Esophagus squamous epithelium (tissue), 5 donors: Measurements from ENCODE around the gene IFNA4. TPM values are rescaled to one million over a fixed set of nuclear protein-coding genes. Genes with fewer than 3 reads are reported as not detected.
"Not testable (repeated sequence)": the region's sequence is repeated elsewhere in the genome, so short reads cannot be mapped to it uniquely, and the experiment has no call there.

Source experiments
- DNase-seq: peaks from one replicate; lab custom pipeline; 2025; lab: John Stamatoyannopoulos, UW
- H3K27ac ChIP-seq, 4 donors: fragments of 200-600 bp; sonication (generic); one replicate each; pipeline ENCODE4 v1.5.1; 2016 to 2019; ENCODE audit warnings: mild to moderate bottlenecking in 1 of 4
- H3K27me3 ChIP-seq, 4 donors: fragments of 200-600 bp; sonication (generic); 1 replicate in 3 of 4; 2 replicates in 1 of 4; pipeline versions ENCODE4 v1.5.1 to v1.6.0; 2017 to 2021; ENCODE audit warnings: antibody characterized with exemption in 1 of 4
- H3K36me3 ChIP-seq, 3 donors: fragments of 200-600 bp; sonication (generic); one replicate each; pipeline ENCODE4 v1.5.1; 2016 to 2019
- H3K4me1 ChIP-seq, 3 donors: fragments of 200-600 bp; sonication (generic); one replicate each; pipeline ENCODE4 v1.5.1; 2017 to 2019
- H3K4me3 ChIP-seq, 4 donors: fragments of 200-600 bp; sonication (generic); 1 replicate in 3 of 4; 2 replicates in 1 of 4; pipeline ENCODE4 v1.5.1; 2016 to 2019; ENCODE audit warnings: mild to moderate bottlenecking in 2 of 4, moderate library complexity in 1 of 4
- H3K9me3 ChIP-seq, 3 donors: fragments of 200-600 bp; sonication (generic); one replicate each; pipeline ENCODE4 v1.5.1; 2016 to 2019
- CTCF ChIP-seq, 6 experiments: fragments of 450-650 bp in 4 of 6; fragments of 200-600 bp in 2 of 6; sonication (generic) in 2 of 6; IDR thresholded peaks; one replicate each; pipeline ENCODE4 v1.5.1; 2016 to 2019; ENCODE audit warnings: antibody characterized with exemption in 6 of 6, mild to moderate bottlenecking in 4 of 6, moderate library complexity in 4 of 6
- POLR2A ChIP-seq, 4 donors: fragments of 450-650 bp; IDR thresholded peaks; one replicate each; pipeline ENCODE4 v1.6.1; 2017; ENCODE audit warnings: antibody characterized with exemption in 4 of 4, mild to moderate bottlenecking in 4 of 4, moderate library complexity in 3 of 4
- WGBS, 2 donors: methylation state at CpG; one replicate each; pipeline ENCODE4 v1.1.5; 2018; 5-methylcytosine and 5-hydroxymethylcytosine counted together
- intact Hi-C: fragments of 100-400 bp; cut with DNase I; formaldehyde crosslinking; loops from one replicate; pipeline ENCODE4 v1.15.0; 2022
- total RNA-seq, 4 donors: library from RNA; depleted of rRNA; stranded (reverse); fragments of >200 nt; gene quantifications; one replicate each; pipeline ENCODE4 v1.1.0, GENCODE V29; 2016
- donor health status: DM: yes; HTN: yes; CAD: no.

The IFNA4 gene
- total RNA-seq, 4 donors from 2014 or later = not detected

GRCh38 chr9:21182810-21183736 lies 4.3 kb downstream of the IFNA4 start:
- H3K27me3 ChIP-seq, DNase-seq, H3K27ac ChIP-seq, H3K36me3 ChIP-seq, H3K9me3 ChIP-seq, H3K4me1 ChIP-seq, H3K4me3 ChIP-seq, intact Hi-C loops: not testable (repeated sequence)
- peak in 2 of 6 experiments; percentile 19 to 30 for TF ChIP-seq CTCF (IDR thresholded peaks at IDR 0.05)
- 38 to 47% methylated on average over 4 of the region's 4 CpGs for WGBS, 2 donors

- 75 to 78% methylated on average over 2 of the region's 2 CpGs for WGBS, 2 donors
- no peak overlapping the region for H3K4me3 ChIP-seq
- H3K27me3 ChIP-seq = no peaks in the 10 kb centered on the region
- no peaks in the 10 kb centered on the region for H3K4me1 ChIP-seq
- no peak for DNase-seq
- H3K36me3 ChIP-seq = no peaks in the 10 kb centered on the region
- TF ChIP-seq CTCF (IDR thresholded peaks at IDR 0.05) (no peak), POLR2A (IDR thresholded peaks at IDR 0.05) (no peak)
- H3K9me3 ChIP-seq = no peaks in the 10 kb centered on the region
- intact Hi-C loops = no loop called here
- H3K27ac ChIP-seq = no peak overlapping the region
Measured at GRCh38 chr9:21174671-21175070, 12.7 kb downstream of the IFNA4 start.

- Histone ChIP-seq H3K27me3 (no peaks in the 10 kb centered on the region), H3K4me3 (no peak overlapping the region), H3K9me3 (no peaks in the 10 kb centered on the region), H3K4me1 (no peaks in the 10 kb centered on the region), H3K27ac (no peak overlapping the region), H3K36me3 (no peaks in the 10 kb centered on the region)
- no peak for DNase-seq
- intact Hi-C loops = no loop called here
- TF ChIP-seq CTCF (IDR thresholded peaks at IDR 0.05) (no peak), POLR2A (IDR thresholded peaks at IDR 0.05) (no peak)
- WGBS, 2 donors = 79 to 83% methylated on average over 3 of the region's 3 CpGs
Measured at GRCh38 chr9:21172156-21172555, 15.2 kb downstream of the IFNA4 start.

GRCh38 chr9:21171351-21171750 lies 16.0 kb downstream of the IFNA4 start:
- Histone ChIP-seq H3K36me3 (no peaks in the 10 kb centered on the region), H3K4me3 (no peak overlapping the region), H3K27ac (no peak overlapping the region), H3K4me1 (no peaks in the 10 kb centered on the region), H3K9me3 (no peaks in the 10 kb centered on the region), H3K27me3 (no peaks in the 10 kb centered on the region)
- intact Hi-C loops = no loop called here
- no peak for DNase-seq
- WGBS, 2 donors = 81 to 90% methylated on average over 1 of the region's 1 CpG
- TF ChIP-seq POLR2A (IDR thresholded peaks at IDR 0.05) (no peak), CTCF (IDR thresholded peaks at IDR 0.05) (no peak)

GRCh38 chr9:21166560-21166959 lies 20.8 kb downstream of the IFNA4 start, which contains the start of gene IFNA21:
IFNA21 (minus strand) TSS chr9:21166660; CDS start chr9:21166612, 48 bp downstream.
- H3K9me3 ChIP-seq, H3K36me3 ChIP-seq, intact Hi-C loops, H3K27ac ChIP-seq, H3K4me1 ChIP-seq, H3K4me3 ChIP-seq, H3K27me3 ChIP-seq, DNase-seq: not testable (repeated sequence)
- 93% methylated on average over 2 of the region's 2 CpGs for WGBS, 2 donors
